ENCODE measurements around the gene CSMD2.

CSMD2 gene

DNA sequence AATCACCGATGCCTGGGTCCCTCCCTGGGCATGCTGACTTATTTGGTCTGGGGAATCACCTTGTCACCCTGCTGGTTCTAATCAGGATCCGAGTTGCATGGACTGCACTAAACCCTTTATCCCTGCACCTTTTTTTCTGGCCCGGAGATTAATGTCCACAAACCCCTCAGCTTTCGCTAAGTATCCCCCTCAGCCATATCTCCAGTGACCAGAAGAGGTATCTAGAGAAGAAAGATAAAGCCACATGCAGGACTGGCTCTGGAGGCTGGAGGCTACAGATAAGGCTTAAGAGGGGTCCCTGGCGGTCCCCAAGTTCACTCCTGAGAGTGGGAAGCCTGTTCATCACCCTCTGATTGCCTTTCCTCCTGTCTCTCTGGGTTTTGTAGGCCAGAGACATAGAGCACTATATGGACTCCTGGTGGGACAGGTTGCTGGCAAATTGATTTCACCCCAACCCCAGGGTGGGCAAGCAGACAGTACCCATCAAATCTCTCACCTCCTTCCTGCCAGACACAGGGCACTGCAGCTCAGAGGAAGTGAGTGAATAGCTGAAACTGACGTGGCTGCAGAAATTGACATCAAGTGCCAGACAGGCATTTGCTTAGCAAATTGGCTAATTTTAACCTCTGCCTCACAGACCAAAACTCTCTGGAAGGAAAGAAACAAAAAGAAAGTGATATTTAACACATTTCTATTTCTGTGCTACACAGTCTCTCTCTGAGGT lies 262.4 kb downstream of the CSMD2 start:
- Histone ChIP-seq H2AFZ (ENCODE audit: low read depth, low read length) (no peak overlapping the region), H3K4me1 (ENCODE audit: insufficient read depth, low read length) (no peaks in the 10 kb centered on the region), H3K9ac (ENCODE audit: low read depth, low read length) (no peak overlapping the region), H3K79me2 (ENCODE audit: insufficient read depth, low read length) (no peaks in the 10 kb centered on the region), H3K27ac (ENCODE audit: low read length) (no peak overlapping the region), H3K4me2 (ENCODE audit: insufficient read depth, low read length) (no peak overlapping the region), H3K27me3 (ENCODE audit: insufficient read depth, low read length, poor library complexity) (peaks cover 18% of the 10 kb centered on the region), H3K9me3 (ENCODE audit: insufficient read depth, low read length, severe bottlenecking) (no peaks in the 10 kb centered on the region), H3K4me3 (ENCODE audit: low read depth in 1 of 2, low read length in 2 of 2) (no peak overlapping the region), H3K36me3 (ENCODE audit: insufficient read depth, low read length) (no peaks in the 10 kb centered on the region), H4K20me1 (ENCODE audit: insufficient read depth, low read length) (no peaks in the 10 kb centered on the region)
- no peak for ATAC-seq (ENCODE audit: insufficient read depth, low read depth)
- TF ChIP-seq, protein P1, sequence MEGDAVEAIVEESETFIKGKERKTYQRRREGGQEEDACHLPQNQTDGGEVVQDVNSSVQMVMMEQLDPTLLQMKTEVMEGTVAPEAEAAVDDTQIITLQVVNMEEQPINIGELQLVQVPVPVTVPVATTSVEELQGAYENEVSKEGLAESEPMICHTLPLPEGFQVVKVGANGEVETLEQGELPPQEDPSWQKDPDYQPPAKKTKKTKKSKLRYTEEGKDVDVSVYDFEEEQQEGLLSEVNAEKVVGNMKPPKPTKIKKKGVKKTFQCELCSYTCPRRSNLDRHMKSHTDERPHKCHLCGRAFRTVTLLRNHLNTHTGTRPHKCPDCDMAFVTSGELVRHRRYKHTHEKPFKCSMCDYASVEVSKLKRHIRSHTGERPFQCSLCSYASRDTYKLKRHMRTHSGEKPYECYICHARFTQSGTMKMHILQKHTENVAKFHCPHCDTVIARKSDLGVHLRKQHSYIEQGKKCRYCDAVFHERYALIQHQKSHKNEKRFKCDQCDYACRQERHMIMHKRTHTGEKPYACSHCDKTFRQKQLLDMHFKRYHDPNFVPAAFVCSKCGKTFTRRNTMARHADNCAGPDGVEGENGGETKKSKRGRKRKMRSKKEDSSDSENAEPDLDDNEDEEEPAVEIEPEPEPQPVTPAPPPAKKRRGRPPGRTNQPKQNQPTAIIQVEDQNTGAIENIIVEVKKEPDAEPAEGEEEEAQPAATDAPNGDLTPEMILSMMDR (IDR thresholded peaks at IDR 0.05; ENCODE audit: borderline replicate concordance, extremely low read depth, low read length, poor library complexity, severe bottlenecking) = no peak
- TF ChIP-seq EZH2 (IDR thresholded peaks at IDR 0.05; ENCODE audit: borderline replicate concordance, low read depth, low read length, severe bottlenecking) = no peak
- DNase-seq = no peak

DNA sequence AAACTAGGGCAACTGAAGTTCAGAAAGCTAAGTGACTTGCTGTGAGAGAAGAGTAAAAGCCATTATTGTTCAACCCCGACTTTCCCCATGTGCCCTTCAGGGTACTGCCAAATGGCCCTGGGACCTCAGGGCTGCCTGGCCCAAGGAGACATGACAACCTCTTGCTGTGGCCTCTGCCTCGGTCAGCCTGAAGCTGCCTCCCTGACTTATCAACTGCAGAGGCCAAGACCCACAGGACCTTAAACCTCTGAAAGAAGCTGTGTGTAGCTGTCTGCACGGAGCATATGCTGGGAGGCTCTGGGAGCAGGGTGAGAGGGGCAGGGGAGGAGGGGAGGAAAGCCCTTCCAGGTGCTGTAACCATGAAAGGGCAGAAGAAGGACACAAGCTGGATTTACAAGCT lies 265.3 kb downstream of the CSMD2 start:
- no peak for DNase-seq

DNA sequence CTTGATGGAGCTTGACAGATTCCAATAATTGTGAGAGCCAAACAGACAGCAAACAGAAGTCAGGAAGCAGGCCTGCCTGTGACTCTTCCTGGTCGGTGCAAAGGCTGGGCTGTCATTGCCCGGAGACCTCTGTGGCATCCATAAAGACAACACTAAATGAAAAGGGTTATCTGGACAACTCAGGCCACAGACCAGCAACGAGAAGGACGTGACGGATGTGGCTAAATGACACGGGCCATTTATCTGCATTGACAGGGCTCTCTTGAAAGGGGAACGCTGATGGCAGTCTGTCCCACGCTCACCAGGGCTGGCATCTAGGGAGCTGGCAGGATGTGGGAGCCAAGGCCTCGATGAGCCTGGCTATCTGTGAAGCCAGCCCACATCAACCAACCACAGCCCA lies 266.1 kb downstream of the CSMD2 start:
- no peaks in the 10 kb centered on the region for H3K79me2 ChIP-seq (ENCODE audit: insufficient read depth, low read length)
- DNase-seq (no peak), ATAC-seq (ENCODE audit: insufficient read depth, low read depth) (no peak)
- H3K9ac ChIP-seq (ENCODE audit: low read depth, low read length) = no peak overlapping the region
- H3K27ac ChIP-seq (ENCODE audit: low read length) = no peak overlapping the region
- TF ChIP-seq EZH2 (IDR thresholded peaks at IDR 0.05; ENCODE audit: borderline replicate concordance, low read depth, low read length, severe bottlenecking) = no peak
- TF ChIP-seq, protein P1 (IDR thresholded peaks at IDR 0.05; ENCODE audit: borderline replicate concordance, extremely low read depth, low read length, poor library complexity, severe bottlenecking) = no peak
- no peak overlapping the region for H2AFZ ChIP-seq (ENCODE audit: low read depth, low read length)
- H3K27me3 ChIP-seq (ENCODE audit: insufficient read depth, low read length, poor library complexity) = peaks cover 18% of the 10 kb centered on the region
- H4K20me1 ChIP-seq (ENCODE audit: insufficient read depth, low read length) = no peaks in the 10 kb centered on the region
- no peaks in the 10 kb centered on the region for H3K36me3 ChIP-seq (ENCODE audit: insufficient read depth, low read length)
- no peak overlapping the region for H3K4me3 ChIP-seq (ENCODE audit: low read depth in 1 of 2, low read length in 2 of 2)
- H3K9me3 ChIP-seq (ENCODE audit: insufficient read depth, low read length, severe bottlenecking) = no peaks in the 10 kb centered on the region
- no peak overlapping the region for H3K4me2 ChIP-seq (ENCODE audit: insufficient read depth, low read length)
- no peaks in the 10 kb centered on the region for H3K4me1 ChIP-seq (ENCODE audit: insufficient read depth, low read length)

More for the DNA sequence above, 265.3 kb downstream of the CSMD2 start:
- no peak for ATAC-seq (ENCODE audit: insufficient read depth, low read depth)
- H3K4me3 ChIP-seq (ENCODE audit: low read depth in 1 of 2, low read length in 2 of 2) = no peak overlapping the region
- no peak overlapping the region for H3K4me2 ChIP-seq (ENCODE audit: insufficient read depth, low read length)
- no peaks in the 10 kb centered on the region for H3K9me3 ChIP-seq (ENCODE audit: insufficient read depth, low read length, severe bottlenecking)
- H3K79me2 ChIP-seq (ENCODE audit: insufficient read depth, low read length) = no peaks in the 10 kb centered on the region
- H2AFZ ChIP-seq (ENCODE audit: low read depth, low read length) = no peak overlapping the region
- peaks cover 18% of the 10 kb centered on the region for H3K27me3 ChIP-seq (ENCODE audit: insufficient read depth, low read length, poor library complexity)
- H3K27ac ChIP-seq (ENCODE audit: low read length) = no peak overlapping the region
- no peak overlapping the region for H3K9ac ChIP-seq (ENCODE audit: low read depth, low read length)
- H3K4me1 ChIP-seq (ENCODE audit: insufficient read depth, low read length) = no peaks in the 10 kb centered on the region
- no peaks in the 10 kb centered on the region for H4K20me1 ChIP-seq (ENCODE audit: insufficient read depth, low read length)
- H3K36me3 ChIP-seq (ENCODE audit: insufficient read depth, low read length) = no peaks in the 10 kb centered on the region
- TF ChIP-seq, protein P1 (IDR thresholded peaks at IDR 0.05; ENCODE audit: borderline replicate concordance, extremely low read depth, low read length, poor library complexity, severe bottlenecking) = no peak
- no peak for TF ChIP-seq EZH2 (IDR thresholded peaks at IDR 0.05; ENCODE audit: borderline replicate concordance, low read depth, low read length, severe bottlenecking)
